GM10847 (cell line): Measurements from ENCODE around the gene GOT1.

Source experiments
- POLR2A ChIP-seq: IDR thresholded peaks from 2 replicates; pipeline ENCODE4 v1.6.1; 2011; ENCODE audit not compliant: insufficient read length; ENCODE audit errors: extremely low read depth

Gene GOT1

GRCh38 chr10:99444383-99445045 lies 14.1 kb upstream of the GOT1 start:
- no peak for TF ChIP-seq POLR2A

DNA sequence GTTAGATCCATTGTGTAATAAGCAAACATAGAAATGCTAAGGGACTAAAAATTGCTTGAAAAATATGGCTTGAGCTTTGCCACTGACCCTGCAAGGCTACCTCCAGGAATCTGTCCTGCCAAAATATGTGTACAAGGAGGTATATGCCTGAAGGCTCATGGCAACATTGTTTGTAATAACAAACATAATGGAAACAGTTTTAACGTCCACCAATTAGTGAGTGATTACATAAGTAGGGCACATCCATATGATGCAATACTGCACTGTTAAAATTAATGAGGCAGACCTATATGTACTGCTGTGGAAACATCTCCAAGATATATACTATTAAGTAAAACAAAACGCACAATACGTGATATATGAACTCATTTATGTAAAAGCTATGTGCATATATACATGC lies 13.1 kb upstream of the GOT1 start:
- TF ChIP-seq POLR2A: no peak

GRCh38 chr10:99442394-99442793 lies 12.0 kb upstream of the GOT1 start:
- no peak for TF ChIP-seq POLR2A

GRCh38 chr10:99438890-99439289 lies 8.5 kb upstream of the GOT1 start:
- TF ChIP-seq POLR2A: no peak

DNA sequence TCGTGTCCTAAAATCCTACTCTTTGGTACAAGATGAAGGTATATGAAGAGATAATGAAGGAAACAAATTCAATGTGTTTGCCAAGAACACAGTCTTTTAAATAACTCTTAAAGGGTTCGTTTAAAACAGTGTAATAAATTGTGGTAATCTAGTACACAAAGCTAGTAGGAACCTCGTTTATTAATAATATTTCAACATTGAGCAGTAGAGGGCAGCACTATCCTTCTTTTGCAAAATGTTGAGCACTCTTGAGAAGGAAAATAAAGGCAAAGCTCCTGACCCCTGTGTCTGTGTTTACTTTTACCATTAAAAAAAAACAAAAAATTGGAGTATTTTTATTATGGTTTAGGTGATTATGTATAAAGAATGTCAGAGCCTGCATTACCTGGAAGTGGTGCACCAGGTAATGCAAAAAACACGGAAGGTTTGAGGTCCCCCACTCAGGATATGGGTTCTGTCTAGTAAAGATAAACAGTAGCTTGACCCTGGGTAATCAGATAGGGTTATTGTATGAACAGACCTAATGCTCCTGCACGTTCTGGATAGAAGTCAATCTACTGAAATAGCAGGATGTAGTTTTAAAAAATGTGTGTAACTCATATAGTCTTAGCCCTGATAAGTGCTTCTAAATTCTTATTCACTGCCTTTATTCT lies 5.7 kb upstream of the GOT1 start:
- TF ChIP-seq POLR2A: no peak

DNA sequence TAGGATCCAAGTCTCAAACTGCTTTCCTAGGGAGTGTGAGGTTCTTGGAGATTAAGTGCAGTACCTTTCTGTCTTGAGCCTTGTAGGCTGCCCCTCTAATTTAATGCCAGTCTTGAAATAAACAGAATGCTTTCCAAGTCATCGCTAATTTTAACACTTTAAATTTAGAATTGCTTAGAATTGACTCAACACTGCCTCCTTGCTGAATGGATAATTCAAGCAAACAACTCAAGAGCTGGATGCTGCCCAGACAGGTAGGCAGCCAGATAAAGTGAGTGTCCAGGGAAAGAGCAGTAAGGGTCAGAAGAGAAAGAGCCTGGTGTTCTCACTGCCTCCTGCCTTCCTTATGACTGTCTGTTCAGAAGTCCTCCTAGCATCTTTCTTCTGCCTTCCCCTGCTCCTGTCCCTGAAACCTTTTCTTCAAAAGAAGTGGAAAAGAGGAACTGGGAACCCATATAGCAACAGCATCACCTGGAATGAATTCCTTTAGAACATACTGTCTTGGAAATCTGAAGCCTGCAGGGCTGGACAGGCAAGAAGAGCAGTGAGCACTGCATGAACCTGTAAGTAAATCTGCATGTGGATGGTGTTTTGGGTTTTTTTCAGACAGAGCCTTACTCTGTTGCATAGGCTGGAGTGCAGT lies 3.1 kb upstream of the GOT1 start:
- no peak for TF ChIP-seq POLR2A

- no peak for TF ChIP-seq POLR2A
Observed at GRCh38 chr10:99432881-99433280, 2.5 kb upstream of the GOT1 start.

DNA sequence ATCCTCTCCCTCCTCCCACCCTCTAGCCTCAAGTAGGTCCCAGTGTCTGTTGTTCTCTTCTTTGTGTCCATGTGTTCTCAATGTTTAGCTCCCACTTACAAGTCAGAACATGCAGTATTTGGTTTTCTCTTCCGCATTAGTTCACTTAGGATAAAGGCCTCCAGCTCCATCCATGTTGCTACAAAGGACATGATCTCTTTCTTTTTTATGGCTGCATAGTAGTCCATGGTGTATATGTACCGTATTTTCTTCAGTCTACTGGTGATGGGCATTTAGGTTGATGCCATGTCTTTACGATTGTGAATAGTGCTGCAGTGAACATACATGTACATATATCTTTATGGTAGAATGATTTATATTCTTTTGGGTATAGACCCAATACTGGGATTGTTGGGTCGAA lies 1.6 kb upstream of the GOT1 start:
- TF ChIP-seq POLR2A: no peak

- no peak for TF ChIP-seq POLR2A
Observed at GRCh38 chr10:99431190-99431760, 851 bp upstream of the GOT1 start.

DNA sequence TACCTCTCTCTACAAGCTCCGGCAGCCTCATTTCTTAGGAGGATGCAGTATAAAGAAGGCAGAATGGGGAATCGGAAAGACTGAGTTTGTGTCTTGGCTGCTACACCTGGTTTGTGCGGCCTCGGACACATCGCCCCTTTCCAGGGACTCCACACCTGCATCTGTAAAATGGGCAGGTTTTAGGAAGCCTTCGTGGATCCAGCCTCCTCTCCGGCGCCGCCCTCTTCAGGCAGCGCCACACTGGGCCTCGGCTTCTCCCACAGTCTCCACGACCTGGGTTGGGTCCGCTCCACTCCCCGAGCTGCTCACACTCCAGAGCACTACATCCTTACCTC lies 341 bp downstream of the GOT1 start:
- no peak for TF ChIP-seq POLR2A

DNA sequence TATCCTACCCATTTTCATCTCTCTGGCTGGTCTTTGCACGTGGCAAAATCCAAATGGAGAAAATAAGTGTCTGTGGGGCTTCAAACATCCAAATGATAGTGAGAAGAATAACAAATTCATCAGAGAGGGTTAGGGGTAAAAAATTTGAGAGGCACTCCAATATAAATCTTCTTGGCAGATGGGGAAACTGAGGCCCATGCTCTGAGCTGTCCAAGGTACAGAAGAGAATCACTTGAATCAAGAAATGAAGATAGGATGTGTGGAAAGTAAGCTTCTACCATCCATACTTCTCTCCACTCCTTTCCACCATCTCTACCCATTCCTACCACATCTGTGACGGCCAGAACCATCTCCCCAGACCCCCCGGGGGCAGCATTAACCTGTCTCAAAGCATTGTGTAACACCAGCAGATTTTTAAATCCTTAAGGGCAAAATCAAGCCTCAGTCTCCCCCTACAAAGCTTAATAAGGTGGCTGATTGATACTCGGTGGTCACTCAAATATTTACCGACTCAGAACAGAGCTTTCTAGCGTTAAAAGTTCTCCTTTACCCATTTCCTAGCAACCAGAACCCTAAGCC lies 818 bp downstream of the GOT1 start:
- no peak for TF ChIP-seq POLR2A

DNA sequence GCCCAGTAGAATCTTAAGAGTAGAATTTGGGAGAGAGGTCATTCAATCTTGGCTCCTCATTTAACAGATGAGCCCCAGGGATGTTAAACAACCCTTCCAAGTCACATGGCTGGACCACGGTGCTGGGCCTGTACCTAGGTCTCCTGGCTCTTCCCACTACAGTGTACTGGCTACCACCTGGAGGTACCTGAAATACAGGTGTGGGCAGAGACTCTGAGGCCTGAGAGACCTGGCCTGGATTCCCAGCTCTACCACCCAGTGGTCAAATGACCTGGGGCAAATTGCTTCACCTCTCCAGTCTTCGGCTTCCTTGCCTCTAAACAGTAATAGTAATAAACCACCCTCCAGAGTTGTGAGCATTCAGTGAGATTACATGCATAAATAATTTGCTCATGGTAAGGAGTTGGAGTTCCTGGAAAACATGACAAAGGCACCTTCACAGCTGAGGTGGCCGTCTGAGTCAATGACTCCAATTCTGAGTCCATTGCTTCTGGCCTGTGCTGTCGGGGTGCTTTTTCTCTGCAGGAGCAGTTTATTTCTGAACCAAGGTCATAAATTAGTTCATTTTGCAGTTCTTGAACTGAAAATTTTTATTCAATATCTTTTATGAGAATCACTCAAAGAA lies 2.7 kb downstream of the GOT1 start:
- no peak for TF ChIP-seq POLR2A

GRCh38 chr10:99426689-99427088 lies 3.7 kb downstream of the GOT1 start:
- no peak for TF ChIP-seq POLR2A

GRCh38 chr10:99425204-99425603 lies 5.2 kb downstream of the GOT1 start:
- no peak for TF ChIP-seq POLR2A

- no peak for TF ChIP-seq POLR2A
Observed at GRCh38 chr10:99424656-99425055, 5.8 kb downstream of the GOT1 start.
